Endothelial cell of umbilical vein (primary cell): ENCODE measurements around the gene MOB3B. TPM values are rescaled to one million over a fixed set of nuclear protein-coding genes. Genes with fewer than 3 reads are reported as not detected.

Source experiments
- BruUV-seq: library from RNA; stranded (reverse); fragments of 400-500 nt; replicated peaks from 2 replicates; lab custom pipeline; 2021; lab: Mats Ljungman, UMichigan
- CTCF ChIA-PET: fragments of 300-600, 350-600 bp; sonication (Branson Sonifier 250); formaldehyde crosslinking; loops from one replicate; lab custom pipeline; 2021; ENCODE audit warnings: antibody characterized with exemption, inconsistent platforms; lab: Charles Lee
- POLR2A ChIA-PET: fragments of 300-600, 350-600 bp; sonication (Branson Sonifier 250); formaldehyde crosslinking; loops from one replicate; lab custom pipeline; 2021; ENCODE audit warnings: antibody characterized with exemption, inconsistent platforms; lab: Charles Lee
- DNase-seq: peaks from one replicate; pipeline ENCODE4 v3.0.0-alpha.2; 2011; ENCODE audit warnings: low read depth, low spot score
- FAIRE-seq: peaks from 2 replicates; lab custom pipeline; 2011; peaks lifted over from hg19 to GRCh38; lab: Jason Lieb, UNC
- H2AFZ ChIP-seq: 2 replicates; pipeline ENCODE4 v1.6.0; 2012; ENCODE audit warnings: low read depth, low read length, control low read depth, inconsistent platforms
- H3K27ac ChIP-seq: 2 replicates; pipeline ENCODE4 v1.5.1; 2011; ENCODE audit warnings: low read depth, mild to moderate bottlenecking, control low read depth, low read length, moderate library complexity; ENCODE audit not compliant: insufficient read depth
- H3K27me3 ChIP-seq, 2 experiments: 2 replicates each; pipeline versions ENCODE4 v1.6.0 to v1.6.1; 2011; ENCODE audit warnings: low read length in 2 of 2, mixed read lengths in 1 of 2; ENCODE audit not compliant: control insufficient read depth in 2 of 2, insufficient read depth in 2 of 2
- H3K36me3 ChIP-seq, 2 experiments: 2 replicates in 1 of 2; 3 replicates in 1 of 2; pipeline ENCODE4 v1.5.1; 2011; ENCODE audit warnings: low read length in 2 of 2, mild to moderate bottlenecking in 1 of 2, moderate library complexity in 1 of 2; ENCODE audit not compliant: control insufficient read depth in 2 of 2, insufficient read depth in 2 of 2; ENCODE audit errors: extremely low read depth in 1 of 2
- H3K4me1 ChIP-seq: 3 replicates; pipeline ENCODE4 v1.5.1; 2011; ENCODE audit warnings: mild to moderate bottlenecking, low read length; ENCODE audit not compliant: control insufficient read depth, insufficient read depth; ENCODE audit errors: extremely low read depth
- H3K4me2 ChIP-seq: 2 replicates; pipeline ENCODE4 v1.6.1; 2011; ENCODE audit warnings: low read length, control low read depth, mixed read lengths; ENCODE audit not compliant: insufficient read depth
- H3K4me3 ChIP-seq, 3 experiments: fragments of 200-600 bp in 1 of 3; sonication (generic), shearing (Covaris generic) in 1 of 3; replicated peaks in 1 of 3; 2 replicates each; pipeline ENCODE4 v1.5.1; 2011 to 2016; ENCODE audit warnings: control low read depth in 3 of 3, low read length in 3 of 3, mild to moderate bottlenecking in 2 of 3, inconsistent platforms in 1 of 3, low read depth in 1 of 3, moderate library complexity in 1 of 3; ENCODE audit not compliant: insufficient read depth in 1 of 3
- H3K79me2 ChIP-seq: 2 replicates; pipeline ENCODE4 v1.6.0; 2012; ENCODE audit warnings: low read length, inconsistent platforms; ENCODE audit not compliant: control insufficient read depth, insufficient read depth
- H3K9ac ChIP-seq: replicated peaks from 2 replicates; pipeline ENCODE3; 2011; ENCODE audit warnings: low read length, control low read depth; ENCODE audit not compliant: insufficient read depth; ENCODE audit errors: extremely low read depth
- H3K9me1 ChIP-seq: replicated peaks from 3 replicates; pipeline ENCODE4 v1.6.0; 2011; ENCODE audit warnings: mild to moderate bottlenecking, low read length; ENCODE audit not compliant: control insufficient read depth, insufficient read depth; ENCODE audit errors: extremely low read depth
- H3K9me3 ChIP-seq: replicated peaks from 2 replicates; pipeline ENCODE4 v1.5.1; 2012; ENCODE audit warnings: low read length, inconsistent platforms; ENCODE audit not compliant: control insufficient read depth, insufficient read depth
- H4K20me1 ChIP-seq: replicated peaks from 2 replicates; pipeline ENCODE3; 2011; ENCODE audit warnings: mild to moderate bottlenecking, low read length; ENCODE audit not compliant: control insufficient read depth, insufficient read depth; ENCODE audit errors: extremely low read depth
- EZH2 ChIP-seq: IDR thresholded peaks from 2 replicates; pipeline ENCODE4 v1.6.1; 2012; ENCODE audit warnings: borderline replicate concordance, low read depth, mild to moderate bottlenecking, moderate library complexity, low read length, inconsistent platforms; ENCODE audit not compliant: severe bottlenecking
- FOS ChIP-seq: IDR thresholded peaks from 2 replicates; pipeline ENCODE4 v1.6.1; 2011; ENCODE audit warnings: mild to moderate bottlenecking, low read length, moderate library complexity, borderline replicate concordance; ENCODE audit not compliant: insufficient read depth
- GATA2 ChIP-seq: IDR thresholded peaks from 2 replicates; pipeline ENCODE4 v1.7.0; 2011; ENCODE audit warnings: low read depth, mild to moderate bottlenecking, moderate library complexity, mixed read lengths, low read length; ENCODE audit not compliant: insufficient read length, insufficient read depth
- JUN ChIP-seq: IDR thresholded peaks from 2 replicates; pipeline ENCODE4 v1.6.1; 2011; ENCODE audit warnings: borderline replicate concordance, low read depth; ENCODE audit not compliant: insufficient read length, insufficient read depth
- MYC ChIP-seq: IDR thresholded peaks from one replicate; pipeline ENCODE4 v1.6.1; 2011; ENCODE audit warnings: mild to moderate bottlenecking, low read depth, low read length
- POLR2A ChIP-seq: IDR thresholded peaks from 2 replicates; pipeline ENCODE4 v1.6.1; 2012; ENCODE audit warnings: low read depth, mild to moderate bottlenecking, control low read depth, low read length
- POLR2AphosphoS5 ChIP-seq: IDR thresholded peaks from 2 replicates; pipeline ENCODE4 v1.6.1; 2012; ENCODE audit warnings: low read depth, mild to moderate bottlenecking, control low read depth, low read length, moderate library complexity; ENCODE audit not compliant: insufficient read depth
- dilution Hi-C: fragments of 300-500 bp; cut with MboI; formaldehyde crosslinking; loops from one replicate; pipeline ENCODE4 v1.15.0; 2019; ENCODE audit warnings: low sequenced_read_pairs; ENCODE audit not compliant: extremely low pct_ligation_motif_present
- intact Hi-C: fragments of 100-400 bp; cut with micrococcal nuclease; formaldehyde crosslinking; loops from one replicate; pipeline ENCODE4 v1.10.0; 2022
- polyA plus RNA-seq, 4 experiments: library from polyadenylated mRNA; depleted of rRNA in 3 of 4; stranded (reverse) in 3 of 4; unstranded in 1 of 4; fragments of >200 nt; gene quantifications; 2 replicates each; pipeline versions ENCODE4 v1.2.1 to v1.2.3, GENCODE V29; 2011 to 2012; ENCODE audit warnings: missing spikeins in 1 of 4
- total RNA-seq: library from RNA; stranded (reverse); gene quantifications from 2 replicates; pipeline ENCODE4 v1.2.3, GENCODE V29; 2021
- TF ChIP-seq, protein P1 (sequence below): IDR thresholded peaks from 2 replicates; pipeline ENCODE4 v1.6.1; 2011; ENCODE audit not compliant: insufficient read depth, insufficient read length
- TF ChIP-seq, protein P2 (sequence below), 2 donors: IDR thresholded peaks; 1 replicate in 1 of 2; 2 replicates in 1 of 2; pipeline ENCODE4 v1.5.1; 2011; ENCODE audit warnings: low read length in 2 of 2, mild to moderate bottlenecking in 2 of 2, moderate library complexity in 2 of 2, control low read depth in 1 of 2, inconsistent platforms in 1 of 2, low read depth in 1 of 2; ENCODE audit not compliant: insufficient read depth in 1 of 2; ENCODE audit errors: extremely low read depth in 1 of 2

MOB3B gene
- total and polyA plus RNA-seq, 2 donors (not counting 3 experiments of a cell fraction or from before 2014, with no cell fraction given): 0.03 TPM; not detected in 1

DNA sequence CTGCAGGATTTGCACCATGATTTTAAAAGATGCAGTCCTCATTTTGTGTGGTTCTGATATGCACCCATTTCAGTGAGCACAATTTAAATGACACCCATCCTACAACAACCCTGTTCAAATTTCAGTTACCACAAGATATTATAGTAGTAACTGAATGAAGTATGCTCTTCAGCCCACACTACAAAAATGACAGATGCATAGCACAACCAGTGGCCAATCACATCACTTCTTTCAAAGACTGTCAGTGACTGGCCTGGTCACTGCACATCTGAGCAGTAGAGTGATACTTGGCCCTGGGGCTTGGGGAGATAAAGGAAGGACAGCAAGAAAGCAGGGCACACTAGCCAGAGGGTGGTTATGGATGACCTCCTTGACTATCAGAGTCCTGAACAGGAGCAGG lies 25.4 kb downstream of the MOB3B start:
- no peak overlapping the region for H3K9ac ChIP-seq
- dilution Hi-C loops (loop anchor here (25.0 kb wide), 1 partner anchor 167 kb away; no protein-coding TSS in a partner anchor), intact Hi-C loops (loop anchor here (5.0 kb wide), 1 partner anchor 657 kb away; no protein-coding TSS in a partner anchor)
- no peaks in the 10 kb centered on the region for H3K79me2 ChIP-seq
- DNase-seq (no peak), FAIRE-seq (no peak)
- peaks cover 8% of the 10 kb centered on the region for H3K4me1 ChIP-seq
- H3K9me3 ChIP-seq: no peaks in the 10 kb centered on the region
- H3K36me3 ChIP-seq: no peaks in the 10 kb centered on the region
- no peak overlapping the region for H3K4me2 ChIP-seq
- H2AFZ ChIP-seq: no peak overlapping the region
- ChIA-PET POLR2A (no interaction called here), CTCF (no interaction called here)
- no TSS peak for BruUV-seq
- H3K4me3 ChIP-seq: no peak overlapping the region
- TF ChIP-seq POLR2AphosphoS5: no peak
- no peak for TF ChIP-seq JUN
- TF ChIP-seq POLR2A: no peak
- TF ChIP-seq EZH2: no peak
- TF ChIP-seq, protein P1, sequence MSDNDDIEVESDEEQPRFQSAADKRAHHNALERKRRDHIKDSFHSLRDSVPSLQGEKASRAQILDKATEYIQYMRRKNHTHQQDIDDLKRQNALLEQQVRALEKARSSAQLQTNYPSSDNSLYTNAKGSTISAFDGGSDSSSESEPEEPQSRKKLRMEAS: no peak
- TF ChIP-seq, protein P2, sequence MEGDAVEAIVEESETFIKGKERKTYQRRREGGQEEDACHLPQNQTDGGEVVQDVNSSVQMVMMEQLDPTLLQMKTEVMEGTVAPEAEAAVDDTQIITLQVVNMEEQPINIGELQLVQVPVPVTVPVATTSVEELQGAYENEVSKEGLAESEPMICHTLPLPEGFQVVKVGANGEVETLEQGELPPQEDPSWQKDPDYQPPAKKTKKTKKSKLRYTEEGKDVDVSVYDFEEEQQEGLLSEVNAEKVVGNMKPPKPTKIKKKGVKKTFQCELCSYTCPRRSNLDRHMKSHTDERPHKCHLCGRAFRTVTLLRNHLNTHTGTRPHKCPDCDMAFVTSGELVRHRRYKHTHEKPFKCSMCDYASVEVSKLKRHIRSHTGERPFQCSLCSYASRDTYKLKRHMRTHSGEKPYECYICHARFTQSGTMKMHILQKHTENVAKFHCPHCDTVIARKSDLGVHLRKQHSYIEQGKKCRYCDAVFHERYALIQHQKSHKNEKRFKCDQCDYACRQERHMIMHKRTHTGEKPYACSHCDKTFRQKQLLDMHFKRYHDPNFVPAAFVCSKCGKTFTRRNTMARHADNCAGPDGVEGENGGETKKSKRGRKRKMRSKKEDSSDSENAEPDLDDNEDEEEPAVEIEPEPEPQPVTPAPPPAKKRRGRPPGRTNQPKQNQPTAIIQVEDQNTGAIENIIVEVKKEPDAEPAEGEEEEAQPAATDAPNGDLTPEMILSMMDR (IDR thresholded peaks at IDR 0.05; ENCODE audit: extremely low read depth in 1 of 2, insufficient read depth in 1 of 2, low read depth in 1 of 2, low read length in 2 of 2): no peak
- TF ChIP-seq GATA2: no peak
- no peak for TF ChIP-seq FOS
- no peak for TF ChIP-seq MYC
- H4K20me1 ChIP-seq: no peaks in the 10 kb centered on the region
- H3K9me1 ChIP-seq: no peaks in the 10 kb centered on the region
- H3K27me3 ChIP-seq: peaks cover 0 to 4% of the 10 kb centered on the region in 2 experiments
- no peak overlapping the region for H3K27ac ChIP-seq
